Right lobe of liver (tissue), 6 donors: ENCODE results near the gene TPM4. TPM values are rescaled to one million over a fixed set of nuclear protein-coding genes. Genes with fewer than 3 reads are reported as not detected.

ENCODE experiments used
- ATAC-seq, 4 donors: fragments of 200-7000 bp; cut with Tn5 transposase; one replicate each; pipeline ENCODE4 v1.9.1; 2020; ENCODE audit warnings: mild to moderate bottlenecking in 4 of 4, moderate library complexity in 4 of 4
- DNase-seq, 3 donors: peaks; one replicate each; pipeline ENCODE4 v3.0.0-alpha.2; 2020
- H3K27ac ChIP-seq, 3 donors: fragments of 200-600 bp; one replicate each; pipeline ENCODE4 v1.8.0; 2022
- H3K27me3 ChIP-seq, 2 donors: fragments of 200-600 bp; one replicate each; pipeline ENCODE4 v1.8.0; 2022
- H3K36me3 ChIP-seq, 4 donors: fragments of 200-600 bp; sonication (generic) in 1 of 4; one replicate each; pipeline versions ENCODE4 v1.5.1 to v1.8.0; 2017 to 2022; ENCODE audit warnings: control low read depth in 1 of 4
- H3K4me1 ChIP-seq, 4 donors: fragments of 200-600 bp; sonication (generic) in 1 of 4; one replicate each; pipeline versions ENCODE4 v1.5.1 to v1.8.0; 2017 to 2022; ENCODE audit warnings: control low read depth in 1 of 4
- H3K4me3 ChIP-seq, 3 donors: fragments of 200-600 bp; one replicate each; pipeline ENCODE4 v1.8.0; 2022
- H3K9me3 ChIP-seq, 4 donors: fragments of 200-600 bp; sonication (generic) in 1 of 4; one replicate each; pipeline versions ENCODE4 v1.5.1 to v1.8.0; 2017 to 2022; ENCODE audit warnings: control low read depth in 1 of 4
- POLR2A ChIP-seq: fragments of 450-650 bp; IDR thresholded peaks from one replicate; pipeline ENCODE4 v1.6.1; 2017; ENCODE audit warnings: antibody characterized with exemption, mild to moderate bottlenecking
- WGBS: methylation state at CpG from one replicate; pipeline ENCODE4 v1.1.6; 2018; ENCODE audit warnings: low coverage, low lambda C conversion rate; ENCODE audit not compliant: insufficient coverage; ENCODE audit errors: missing lambda C conversion rate; 5-methylcytosine and 5-hydroxymethylcytosine counted together
- intact Hi-C, 2 donors: fragments of 100-400 bp; cut with DNase I; formaldehyde crosslinking; loops; one replicate each; pipeline versions ENCODE4 v1.11.2 to v1.14.1; 2022
- total RNA-seq, 6 experiments: library from RNA; depleted of rRNA in 2 of 6; stranded (reverse); fragments of >200 nt in 2 of 6; fragmentation: NEBNext Ultra II Directional in 3 of 6; extraction: Animal tissue kit (Norgen Biotek cat#: 25700) in 3 of 6; gene quantifications; one replicate each; pipeline versions ENCODE4 v1.1.0 to v1.2.4, GENCODE V29; 2016 to 2023
- TF ChIP-seq, protein P1 (sequence below), 4 donors: fragments of 200-600 bp in 3 of 4; fragments of 450-650 bp in 1 of 4; IDR thresholded peaks; one replicate each; pipeline versions ENCODE4 v1.5.1 to v1.8.0; 2016 to 2022; ENCODE audit warnings: antibody characterized with exemption in 4 of 4, mild to moderate bottlenecking in 2 of 4
- donor health status: DM: no; HTN: yes; CAD: no.
- donor health status: DM: no; HTN: no; CAD: no.
- donor health status: DM: no; HTN: no; CAD: no.
- donor health status: DM: no; HTN: yes; CAD: no.
- donor health status: DM: no; HTN: yes; CAD: no.

TPM4 gene
- total RNA-seq, 6 experiments from 2014 or later, result 13.7 to 90.2 (median 45.6) TPM

DNA sequence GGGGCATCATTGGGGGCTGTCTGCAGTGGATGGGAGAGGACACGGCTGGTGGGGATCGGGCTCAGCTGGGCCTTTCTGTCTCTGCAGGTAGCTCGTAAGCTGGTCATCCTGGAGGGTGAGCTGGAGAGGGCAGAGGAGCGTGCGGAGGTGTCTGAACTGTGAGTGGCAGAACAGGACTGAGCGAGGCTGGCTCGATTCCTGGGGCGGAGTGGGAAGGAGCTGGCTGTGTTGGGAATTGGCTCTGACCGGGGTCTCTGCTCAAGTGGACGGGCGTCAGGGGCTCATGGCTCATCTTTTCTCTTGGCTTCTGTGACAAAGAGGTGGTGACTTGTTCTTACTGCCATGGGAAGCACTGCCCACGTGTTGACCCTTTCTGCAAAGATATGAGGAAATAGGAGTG is 11.6 kb downstream of the TPM4 start:
- TF ChIP-seq POLR2A, result no peak
- TF ChIP-seq, protein P1, sequence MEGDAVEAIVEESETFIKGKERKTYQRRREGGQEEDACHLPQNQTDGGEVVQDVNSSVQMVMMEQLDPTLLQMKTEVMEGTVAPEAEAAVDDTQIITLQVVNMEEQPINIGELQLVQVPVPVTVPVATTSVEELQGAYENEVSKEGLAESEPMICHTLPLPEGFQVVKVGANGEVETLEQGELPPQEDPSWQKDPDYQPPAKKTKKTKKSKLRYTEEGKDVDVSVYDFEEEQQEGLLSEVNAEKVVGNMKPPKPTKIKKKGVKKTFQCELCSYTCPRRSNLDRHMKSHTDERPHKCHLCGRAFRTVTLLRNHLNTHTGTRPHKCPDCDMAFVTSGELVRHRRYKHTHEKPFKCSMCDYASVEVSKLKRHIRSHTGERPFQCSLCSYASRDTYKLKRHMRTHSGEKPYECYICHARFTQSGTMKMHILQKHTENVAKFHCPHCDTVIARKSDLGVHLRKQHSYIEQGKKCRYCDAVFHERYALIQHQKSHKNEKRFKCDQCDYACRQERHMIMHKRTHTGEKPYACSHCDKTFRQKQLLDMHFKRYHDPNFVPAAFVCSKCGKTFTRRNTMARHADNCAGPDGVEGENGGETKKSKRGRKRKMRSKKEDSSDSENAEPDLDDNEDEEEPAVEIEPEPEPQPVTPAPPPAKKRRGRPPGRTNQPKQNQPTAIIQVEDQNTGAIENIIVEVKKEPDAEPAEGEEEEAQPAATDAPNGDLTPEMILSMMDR (IDR thresholded peaks at IDR 0.05), result no peak
- no peak overlapping the region for H3K4me3 ChIP-seq
- no peak for DNase-seq
- H3K27ac ChIP-seq, result no peak overlapping the region
- WGBS, result 30% methylated on average over 2 of the region's 12 CpGs
- no peaks in the 10 kb centered on the region for H3K9me3 ChIP-seq
- H3K4me1 ChIP-seq, result no peaks in the 10 kb centered on the region
- no peak for ATAC-seq
- H3K27me3 ChIP-seq, result no peaks in the 10 kb centered on the region
- intact Hi-C loops, result no loop called here
- H3K36me3 ChIP-seq, result peaks cover 0 to 57% (median 19%) of the 10 kb centered on the region in 4 donors

DNA sequence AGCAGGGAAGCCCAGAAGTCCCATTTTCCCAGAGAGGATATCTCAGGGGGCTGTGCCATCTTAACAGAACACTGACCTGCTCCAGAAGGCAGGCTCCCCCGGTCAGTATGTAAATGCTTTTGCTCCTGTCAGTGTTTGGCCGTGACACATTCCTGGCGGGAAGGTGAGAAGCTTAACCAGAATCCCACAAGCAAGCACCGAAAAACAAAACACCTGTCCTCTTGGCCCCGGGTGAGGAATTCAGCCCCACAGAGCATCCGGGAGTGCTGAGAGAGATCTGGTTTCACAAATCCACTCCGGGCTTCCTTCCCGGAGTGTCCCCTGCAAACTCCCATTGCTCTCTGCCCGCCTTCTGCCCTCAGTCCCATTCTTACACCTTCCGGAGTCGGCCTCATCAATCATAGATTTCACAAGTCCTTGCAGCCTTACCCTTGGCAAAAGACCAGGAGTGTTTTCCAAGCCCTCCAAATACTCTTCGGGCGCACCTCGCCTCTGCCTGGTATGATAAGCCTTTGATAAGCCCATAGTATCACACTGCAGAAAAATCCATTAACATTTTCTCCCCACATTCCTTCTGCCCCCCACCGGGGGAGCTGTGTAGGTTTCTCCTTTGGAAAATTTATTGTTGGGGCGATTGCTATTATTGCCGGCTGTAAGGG is 12.2 kb downstream of the TPM4 start:
- Histone ChIP-seq H3K27ac (no peak overlapping the region), H3K9me3 (no peaks in the 10 kb centered on the region), H3K4me3 (no peak overlapping the region), H3K36me3 (peaks cover 0 to 62% (median 19%) of the 10 kb centered on the region in 4 donors), H3K27me3 (no peaks in the 10 kb centered on the region), H3K4me1 (no peaks in the 10 kb centered on the region)
- no peak for TF ChIP-seq POLR2A
- TF ChIP-seq, protein P1 (IDR thresholded peaks at IDR 0.05), result no peak
- 63% methylated on average over 11 of the region's 17 CpGs for WGBS
- DNase-seq, result no peak
- ATAC-seq, result peak; percentile 30 to 55 (median 39)
- intact Hi-C loops, result no loop called here

DNA sequence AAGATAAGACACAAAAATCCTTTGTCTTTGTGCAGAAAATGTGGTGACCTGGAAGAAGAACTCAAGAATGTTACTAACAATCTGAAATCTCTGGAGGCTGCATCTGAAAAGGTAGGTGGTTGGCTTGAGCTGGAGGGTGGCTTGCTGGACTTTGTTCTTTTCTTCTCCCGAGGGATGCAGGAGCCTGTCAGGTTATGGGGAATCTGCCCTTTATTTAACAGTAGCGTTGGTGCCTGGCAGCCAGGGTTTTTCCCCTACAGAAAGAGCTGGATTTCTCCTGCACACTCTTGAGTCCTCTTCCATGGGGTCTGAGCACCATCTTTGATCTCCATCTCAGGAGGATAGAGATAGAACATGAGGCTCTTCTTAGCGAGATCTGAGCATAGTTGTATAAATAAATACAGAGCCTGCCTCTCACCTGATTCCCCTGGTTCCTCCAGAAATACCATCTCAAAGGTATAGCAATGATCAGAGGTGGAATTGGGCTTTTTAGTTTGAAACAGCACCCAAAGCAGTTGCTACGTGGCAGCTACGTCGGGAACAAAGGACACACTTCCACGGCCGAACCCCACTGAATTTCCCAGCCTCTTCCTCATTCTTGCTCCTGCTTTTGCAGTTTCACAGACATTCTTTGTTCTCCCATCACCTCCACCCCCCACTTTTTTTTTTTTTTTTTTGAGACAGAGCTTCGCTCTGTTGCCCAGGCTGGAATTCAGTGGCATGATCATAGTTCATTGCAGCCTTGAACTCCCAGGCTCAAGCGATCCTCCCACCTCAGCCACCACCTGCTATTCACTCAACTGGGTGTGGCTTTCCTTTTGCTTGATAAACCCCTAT is 12.9 kb downstream of the TPM4 start:
- no peaks in the 10 kb centered on the region for H3K27me3 ChIP-seq
- H3K27ac ChIP-seq, result no peak overlapping the region
- WGBS, result 60% methylated on average over 9 of the region's 10 CpGs
- H3K9me3 ChIP-seq, result no peaks in the 10 kb centered on the region
- intact Hi-C loops, result no loop called here
- DNase-seq, result no peak
- peak in 1 of 4 donors; percentile 21 for ATAC-seq
- no peak overlapping the region for H3K4me3 ChIP-seq
- no peak for TF ChIP-seq POLR2A
- TF ChIP-seq, protein P1 (IDR thresholded peaks at IDR 0.05), result no peak
- H3K4me1 ChIP-seq, result no peaks in the 10 kb centered on the region
- H3K36me3 ChIP-seq, result peaks cover 0 to 62% (median 18%) of the 10 kb centered on the region in 4 donors

DNA sequence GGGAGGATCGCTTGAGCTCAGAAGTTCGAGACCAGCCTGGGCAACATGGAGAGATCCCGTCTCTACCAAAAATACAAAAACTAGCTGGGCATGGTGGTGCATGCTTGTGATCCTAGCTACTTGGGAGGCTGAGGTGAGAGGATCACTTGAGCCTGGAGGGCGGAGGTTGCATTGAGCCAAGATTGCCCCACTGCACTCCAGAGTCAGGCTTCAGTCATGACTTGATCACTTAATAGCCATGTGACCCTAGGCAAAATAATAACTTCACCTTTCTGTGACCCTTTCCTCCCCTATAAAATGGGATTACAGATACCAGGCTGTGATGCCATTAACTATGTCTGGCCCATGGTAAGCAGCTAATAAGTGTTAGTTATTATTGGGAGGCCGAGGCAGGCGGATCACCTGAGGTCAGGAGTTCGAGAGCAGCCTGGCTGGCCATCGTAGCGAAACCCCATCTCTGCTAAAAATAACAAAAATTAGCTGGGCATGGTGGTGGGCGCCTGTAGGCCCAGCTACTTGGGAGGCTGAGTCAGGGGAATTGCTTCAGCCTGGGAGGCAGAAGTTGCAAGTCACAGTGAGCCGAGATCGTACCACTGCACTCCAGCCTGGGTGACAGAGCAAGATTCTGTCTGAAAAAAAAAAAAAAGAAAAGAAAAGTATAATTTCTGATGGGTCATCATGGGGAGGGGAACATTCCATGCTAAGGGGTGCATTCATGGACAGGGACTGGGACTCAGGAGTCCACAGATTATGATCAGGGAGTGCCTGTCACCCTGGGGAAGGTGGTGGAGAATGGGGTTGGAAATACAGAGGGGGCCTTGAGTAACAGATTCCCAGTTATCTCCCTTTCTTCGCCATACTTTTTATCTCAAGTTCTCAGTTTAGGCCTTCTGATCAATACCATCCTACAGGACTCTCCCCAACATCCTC is 15.5 kb downstream of the TPM4 start:
- H3K27me3 ChIP-seq, result no peaks in the 10 kb centered on the region
- H3K4me1 ChIP-seq, result no peaks in the 10 kb centered on the region
- no peak for ATAC-seq
- H3K4me3 ChIP-seq, result no peak overlapping the region
- H3K27ac ChIP-seq, result no peak overlapping the region
- no peak for DNase-seq
- peaks cover 0 to 50% (median 17%) of the 10 kb centered on the region in 4 donors for H3K36me3 ChIP-seq
- intact Hi-C loops, result no loop called here
- no peaks in the 10 kb centered on the region for H3K9me3 ChIP-seq
- 96% methylated on average over 8 of the region's 13 CpGs for WGBS
- TF ChIP-seq POLR2A, result no peak
- TF ChIP-seq, protein P1 (IDR thresholded peaks at IDR 0.05), result no peak
